K562 (cell line): ENCODE results near the gene SNX10. TPM values are rescaled to one million over a fixed set of nuclear protein-coding genes. Genes with fewer than 3 reads are reported as not detected.

Source experiments
- ATAC-seq: fragments of 200-7000 bp; cut with Tn5 transposase; 3 replicates; pipeline ENCODE4 v1.9.1; 2020; ENCODE audit warnings: moderate library complexity
- BruUV-seq: library from RNA; stranded (reverse); fragments of 400-500 nt; replicated peaks from 2 replicates; lab custom pipeline; 2021; lab: Mats Ljungman, UMichigan
- CTCF ChIA-PET: fragments of 300-600 bp; formaldehyde crosslinking; extraction: SDS; loops from one replicate; lab custom pipeline; 2021; ENCODE audit warnings: low intra/inter-chr PET ratio; lab: Yijun Ruan, JAX
- POLR2A ChIA-PET: fragments of 300-600, 350-650 bp; sonication (Branson Sonifier 250); formaldehyde crosslinking; extraction: SDS; loops from one replicate; lab custom pipeline; 2021; ENCODE audit warnings: antibody characterized with exemption, inconsistent platforms; lab: Yijun Ruan, JAX
- DNase-seq, 4 experiments: peaks; one replicate each; pipeline versions ENCODE4 v3.0.0 to v3.0.0-alpha.2; 2011 to 2018; ENCODE audit warnings: low spot score in 3 of 4, mixed read lengths in 3 of 4; ENCODE audit errors: extremely low read depth in 1 of 4
- FAIRE-seq: peaks from 2 replicates; lab custom pipeline; 2011; peaks lifted over from hg19 to GRCh38; lab: Jason Lieb, UNC
- H2AFZ ChIP-seq: 2 replicates; pipeline ENCODE4 v1.6.0; 2011; ENCODE audit warnings: low read depth, low read length, control low read depth, inconsistent platforms
- H3K27ac ChIP-seq: fragments of 200-600 bp; 3 replicates; pipeline ENCODE4 v1.8.0; 2011; ENCODE audit warnings: low read depth, mild to moderate bottlenecking, control low read depth, inconsistent platforms, low read length, moderate library complexity, mixed read lengths; ENCODE audit errors: extremely low read depth
- H3K27me3 ChIP-seq, 2 experiments: fragments of 300-600 bp in 1 of 2; 2 replicates in 1 of 2; 3 replicates in 1 of 2; pipeline versions ENCODE4 v1.6.0 to v1.8.0; 2011; ENCODE audit warnings: inconsistent platforms in 2 of 2, low read length in 2 of 2, mild to moderate bottlenecking in 1 of 2, mixed read lengths in 1 of 2, moderate library complexity in 1 of 2; ENCODE audit not compliant: control insufficient read depth in 2 of 2, insufficient read depth in 2 of 2
- H3K36me3 ChIP-seq: fragments of 300-600 bp; 3 replicates; pipeline ENCODE4 v1.8.0; 2011; ENCODE audit warnings: mild to moderate bottlenecking, low read length, inconsistent platforms; ENCODE audit not compliant: control insufficient read depth, insufficient read depth
- H3K4me1 ChIP-seq, 2 experiments: fragments of 200-600 bp in 1 of 2; replicated peaks in 1 of 2; 2 replicates in 1 of 2; 3 replicates in 1 of 2; pipeline versions ENCODE4 v1.5.1 to v1.8.0; 2011; ENCODE audit warnings: inconsistent platforms in 2 of 2, low read length in 2 of 2, mild to moderate bottlenecking in 1 of 2, mixed read lengths in 1 of 2, moderate library complexity in 1 of 2; ENCODE audit not compliant: control insufficient read depth in 2 of 2, insufficient read depth in 2 of 2
- H3K4me2 ChIP-seq: 2 replicates; pipeline ENCODE4 v1.6.1; 2011; ENCODE audit warnings: low read length, control low read depth, inconsistent platforms, mixed read lengths; ENCODE audit not compliant: insufficient read depth
- H3K4me3 ChIP-seq: fragments of 200-600 bp; sonication (generic), shearing (Covaris generic); 2 replicates; pipeline ENCODE4 v1.5.1; 2016; ENCODE audit warnings: control low read depth, inconsistent platforms
- H3K79me2 ChIP-seq: fragments of 200-600 bp; 3 replicates; pipeline ENCODE4 v1.8.0; 2011; ENCODE audit warnings: low read length, inconsistent platforms; ENCODE audit not compliant: control insufficient read depth, insufficient read depth
- H3K9ac ChIP-seq, 2 experiments: 2 replicates each; pipeline versions ENCODE4 v1.6.0 to v1.6.1; 2011; ENCODE audit warnings: low read depth in 2 of 2, low read length in 2 of 2, control low read depth in 1 of 2, inconsistent platforms in 1 of 2, mild to moderate bottlenecking in 1 of 2, mixed read lengths in 1 of 2; ENCODE audit not compliant: insufficient read depth in 1 of 2
- H3K9me1 ChIP-seq: one replicate; pipeline ENCODE4 v1.6.0; 2011; ENCODE audit warnings: inconsistent platforms, mild to moderate bottlenecking, low read length, moderate library complexity; ENCODE audit not compliant: control insufficient read depth, insufficient read depth
- H3K9me3 ChIP-seq: replicated peaks from 2 replicates; pipeline ENCODE4 v1.5.1; 2011; ENCODE audit warnings: low read depth, low read length, inconsistent platforms; ENCODE audit not compliant: control insufficient read depth, insufficient read depth
- H4K20me1 ChIP-seq: replicated peaks from 2 replicates; pipeline ENCODE4 v1.6.1; 2011; ENCODE audit warnings: low read length, inconsistent platforms, mixed read lengths; ENCODE audit not compliant: control insufficient read depth, insufficient read depth
- BHLHE40 ChIP-seq: IDR thresholded peaks from 2 replicates; pipeline ENCODE4 v1.6.1; 2011; ENCODE audit warnings: low read length, improper control_type of control experiment
- CBFA2T2 ChIP-seq: fragments of 450-650 bp; conservative IDR thresholded peaks from 2 replicates; pipeline ENCODE4 v1.6.1; 2017; ENCODE audit warnings: mild to moderate bottlenecking
- ELF1 ChIP-seq: fragments of 200-800 bp; sonication (Bioruptor generic); IDR thresholded peaks from 2 replicates; pipeline ENCODE4 v1.6.1; 2016; ENCODE audit warnings: missing genetic modification characterization, missing compliant biosample characterization
- ETV6 ChIP-seq, 3 experiments: fragments of 150-350 bp in 1 of 3; sonication (generic) in 1 of 3; formaldehyde crosslinking in 1 of 3; IDR thresholded peaks; 2 replicates each; pipeline versions ENCODE4 v1.6.1 to v1.8.0; 2014 to 2022; ENCODE audit warnings: borderline replicate concordance in 2 of 3, low read depth in 2 of 3, antibody characterized with exemption in 1 of 3, low read length in 1 of 3, mild to moderate bottlenecking in 1 of 3, missing genetic modification reagents in 1 of 3
- KLF16 ChIP-seq: IDR thresholded peaks from 2 replicates; pipeline ENCODE4 v1.6.1; 2016; ENCODE audit warnings: antibody characterized with exemption
- MCM3 ChIP-seq: fragments of 450-650 bp; IDR thresholded peaks from 2 replicates; pipeline ENCODE4 v1.6.1; 2016
- MTA3 ChIP-seq: fragments of 450-650 bp; formaldehyde crosslinking; IDR thresholded peaks from 2 replicates; pipeline ENCODE4 v1.6.1; 2017; ENCODE audit warnings: mild to moderate bottlenecking, borderline replicate concordance
- RAD21 ChIP-seq, 2 experiments: fragments of 250-450 bp in 1 of 2; fragments of 450-650 bp in 1 of 2; sonication (Bioruptor Pico) in 1 of 2; formaldehyde crosslinking in 1 of 2; IDR thresholded peaks in 1 of 2; conservative IDR thresholded peaks in 1 of 2; 2 replicates each; pipeline versions ENCODE4 v1.4.0 to v1.8.0; 2020 to 2022; ENCODE audit warnings: mild to moderate bottlenecking in 2 of 2, moderate library complexity in 1 of 2
- REST ChIP-seq, 2 experiments: fragments of 450-650 bp; formaldehyde crosslinking in 1 of 2; IDR thresholded peaks; 2 replicates each; pipeline versions ENCODE4 v1.4.0 to v1.6.1; 2014 to 2020; ENCODE audit warnings: mild to moderate bottlenecking in 2 of 2, borderline replicate concordance in 1 of 2, low read depth in 1 of 2
- SMAD1 ChIP-seq: fragments of 150-350 bp; IDR thresholded peaks from 2 replicates; pipeline ENCODE4 v1.6.1; 2014; ENCODE audit warnings: low read length, low read depth; ENCODE audit not compliant: partially characterized antibody
- THRAP3 ChIP-seq: fragments of 450-650 bp; IDR thresholded peaks from 2 replicates; pipeline ENCODE4 v1.6.1; 2016; ENCODE audit warnings: mild to moderate bottlenecking, inconsistent platforms, borderline replicate concordance
- ZBTB5 ChIP-seq: fragments of 450-650 bp; IDR thresholded peaks from 2 replicates; pipeline ENCODE4 v1.6.1; 2017; ENCODE audit warnings: antibody characterized with exemption
- ZNF75A ChIP-seq: fragments of 450-650 bp; formaldehyde crosslinking; IDR thresholded peaks from 2 replicates; pipeline ENCODE4 v1.4.0; 2020; ENCODE audit warnings: mild to moderate bottlenecking
- WGBS: fragments of 100-300 bp; shearing (Covaris generic); methylation state at CpG from one replicate; pipeline ENCODE4 v1.1.6; 2016; ENCODE audit warnings: low coverage, mixed read lengths; ENCODE audit not compliant: insufficient coverage; ENCODE audit errors: missing lambda C conversion rate; 5-methylcytosine and 5-hydroxymethylcytosine counted together
- in situ Hi-C: fragments of 300-500 bp; cut with MboI; formaldehyde crosslinking; loops from 4 replicates; pipeline ENCODE4 v1.15.0; 2018; ENCODE audit warnings: inconsistent platforms, mixed read lengths
- intact Hi-C: fragments of 100-400 bp; cut with micrococcal nuclease; formaldehyde crosslinking; loops from 2 replicates; pipeline ENCODE4 v1.14.2; 2022
- polyA plus RNA-seq, 8 experiments: library from polyadenylated mRNA; depleted of rRNA in 4 of 8; stranded (reverse) in 5 of 8; unstranded in 3 of 8; fragments of >200 nt; fragmentation: Nextera tagmentation in 2 of 8; fragmentation: Illumina TruSeq in 1 of 8; extraction: Ambion mirVana in 2 of 8; extraction: Trizol in 1 of 8; gene quantifications; 2 replicates each; pipeline versions ENCODE4 v1.2.1 to v1.2.3, GENCODE V29; 2011 to 2014; ENCODE audit warnings: inconsistent platforms in 1 of 8, missing spikeins in 1 of 8
- total RNA-seq, 7 experiments: library from RNA; depleted of rRNA in 6 of 7; stranded (reverse); fragments of >200 nt in 6 of 7; fragmentation: Illumina TruSeq in 2 of 7; extraction: Trizol in 2 of 7; gene quantifications; 2 replicates each; pipeline versions ENCODE4 v1.2.1 to v1.2.3, GENCODE V29; 2011 to 2021; ENCODE audit warnings: low replicate concordance in 1 of 7

The SNX10 gene
- total and polyA plus RNA-seq, 9 of the 15 experiments (the other 6 are each of a cell fraction or from before 2014, with no cell fraction given): 6.9 to 16.5 (median 11.5) TPM

- FAIRE-seq (no peak), ATAC-seq (no peak), DNase-seq (no peak)
- no peak overlapping the region for H3K9ac ChIP-seq
- ChIA-PET POLR2A (interaction anchor here (0.6 to 0.9 kb wide), 4 partner anchors 12 to 151 kb away, joined by 3 to 4 read pairs (median 4); no protein-coding TSS in a partner anchor), CTCF (no interaction called here)
- H3K4me3 ChIP-seq: no peak overlapping the region
- intact Hi-C loops (no loop called here), in situ Hi-C loops (no loop called here)
- BruUV-seq: no TSS peak
- no peak overlapping the region for H2AFZ ChIP-seq
- H3K27me3 ChIP-seq: no peaks in the 10 kb centered on the region
- no peaks in the 10 kb centered on the region for H3K9me3 ChIP-seq
- H3K36me3 ChIP-seq: no peaks in the 10 kb centered on the region
- no peak overlapping the region for H3K27ac ChIP-seq
- WGBS: 81% methylated on average over 4 of the region's 4 CpGs
- no peaks in the 10 kb centered on the region for H4K20me1 ChIP-seq
- no peaks in the 10 kb centered on the region for H3K9me1 ChIP-seq
- peaks cover 6 to 9% of the 10 kb centered on the region in 2 experiments; a peak in 4 of 5 replicates for H3K4me1 ChIP-seq
- no peak overlapping the region for H3K4me2 ChIP-seq
- no peaks in the 10 kb centered on the region for H3K79me2 ChIP-seq
- TF ChIP-seq ZBTB5: no peak
- TF ChIP-seq ETV6 (IDR thresholded peaks at IDR 0.05; ENCODE audit: borderline replicate concordance in 1 of 2, low read depth in 2 of 2, low read length in 1 of 2): no peak
- no peak for TF ChIP-seq ETV6 (CRISPR knock-in tag; IDR thresholded peaks at IDR 0.05; ENCODE audit: borderline replicate concordance)
- TF ChIP-seq MTA3: no peak
- TF ChIP-seq RAD21 (CRISPR knock-in tag; conservative IDR thresholded peaks at IDR 0.05 in 1 of 2, IDR thresholded peaks at IDR 0.05 in 1 of 2): no peak
- no peak for TF ChIP-seq THRAP3
- no peak for TF ChIP-seq SMAD1
- TF ChIP-seq REST (IDR thresholded peaks at IDR 0.05; ENCODE audit: borderline replicate concordance): no peak
- TF ChIP-seq REST (CRISPR knock-in tag; IDR thresholded peaks at IDR 0.05; ENCODE audit: low read depth): no peak
- TF ChIP-seq BHLHE40: no peak
- TF ChIP-seq KLF16: no peak
- TF ChIP-seq MCM3: no peak
- no peak for TF ChIP-seq CBFA2T2
- TF ChIP-seq ZNF75A (CRISPR knock-in tag): no peak
- no peak for TF ChIP-seq ELF1 (tag)
Measured at GRCh38 chr7:26331113-26331512, 39.5 kb downstream of the SNX10 start.
